ENCODE measurements around the gene SHC3.

SHC3 gene

GRCh38 chr9:88979021-88979420 lies 199.6 kb downstream of the SHC3 start:
- Mint-ChIP-seq H3K27ac (no peak overlapping the region), H3K4me3 (no peak overlapping the region)

GRCh38 chr9:88978034-88978433 lies 200.6 kb downstream of the SHC3 start:
- ATAC-seq (ENCODE audit: low read depth) (no peak), DNase-seq (ENCODE audit: low spot score in 2 of 2) (no peak)
- Mint-ChIP-seq H3K27me3 (peaks cover 5% of the 10 kb centered on the region), H3K36me3 (no peaks in the 10 kb centered on the region), H3K4me1 (no peaks in the 10 kb centered on the region), H3K27ac (no peak overlapping the region), H3K9me3 (no peaks in the 10 kb centered on the region), H3K4me3 (no peak overlapping the region)

More at GRCh38 chr9:88979021-88979420, 199.6 kb downstream of the SHC3 start:
- Mint-ChIP-seq H3K36me3 (no peaks in the 10 kb centered on the region), H3K9me3 (no peaks in the 10 kb centered on the region), H3K27me3 (peaks cover 5% of the 10 kb centered on the region), H3K4me1 (no peaks in the 10 kb centered on the region)
- ATAC-seq (ENCODE audit: low read depth): no peak
- DNase-seq (ENCODE audit: low spot score in 2 of 2): no peak

- no peak for ATAC-seq (ENCODE audit: low read depth)
- H3K9me3 Mint-ChIP-seq: no peaks in the 10 kb centered on the region
- H3K36me3 Mint-ChIP-seq: no peaks in the 10 kb centered on the region
- H3K27me3 Mint-ChIP-seq: peaks cover 5% of the 10 kb centered on the region
- H3K27ac Mint-ChIP-seq: no peak overlapping the region
- H3K4me3 Mint-ChIP-seq: no peak overlapping the region
- no peaks in the 10 kb centered on the region for H3K4me1 Mint-ChIP-seq
- no peak for DNase-seq (ENCODE audit: low spot score in 2 of 2)
Observed at GRCh38 chr9:88976890-88977257, 201.7 kb downstream of the SHC3 start.

- no peak overlapping the region for H3K4me3 Mint-ChIP-seq
- no peak overlapping the region for H3K27ac Mint-ChIP-seq
- peaks cover 5% of the 10 kb centered on the region for H3K27me3 Mint-ChIP-seq
- no peaks in the 10 kb centered on the region for H3K4me1 Mint-ChIP-seq
- no peaks in the 10 kb centered on the region for H3K36me3 Mint-ChIP-seq
- ATAC-seq (ENCODE audit: low read depth) (no peak), DNase-seq (ENCODE audit: low spot score in 2 of 2) (no peak)
- peaks cover under 1% of the 10 kb centered on the region for H3K9me3 Mint-ChIP-seq
Observed at GRCh38 chr9:88975966-88976889, 202.4 kb downstream of the SHC3 start.

GRCh38 chr9:88974641-88975040 lies 204.0 kb downstream of the SHC3 start:
- Mint-ChIP-seq H3K27ac (no peak overlapping the region), H3K4me1 (no peaks in the 10 kb centered on the region), H3K4me3 (no peak overlapping the region), H3K9me3 (peaks cover 1% of the 10 kb centered on the region), H3K27me3 (peaks cover 5% of the 10 kb centered on the region), H3K36me3 (no peaks in the 10 kb centered on the region)
- DNase-seq (ENCODE audit: low spot score in 2 of 2): no peak
- no peak for ATAC-seq (ENCODE audit: low read depth)

- no peak for ATAC-seq (ENCODE audit: low read depth)
- H3K36me3 Mint-ChIP-seq: no peaks in the 10 kb centered on the region
Observed at GRCh38 chr9:88973281-88974045, 205.2 kb downstream of the SHC3 start.

GRCh38 chr9:88972401-88972800 lies 206.2 kb downstream of the SHC3 start:
- peaks cover 6% of the 10 kb centered on the region for H3K27me3 Mint-ChIP-seq
- H3K4me1 Mint-ChIP-seq: no peaks in the 10 kb centered on the region
- no peak overlapping the region for H3K27ac Mint-ChIP-seq
- no peak for ATAC-seq (ENCODE audit: low read depth)
- no peaks in the 10 kb centered on the region for H3K36me3 Mint-ChIP-seq
- DNase-seq (ENCODE audit: low spot score in 2 of 2): no peak
- H3K9me3 Mint-ChIP-seq: peaks cover 1% of the 10 kb centered on the region
- H3K4me3 Mint-ChIP-seq: no peak overlapping the region

More at GRCh38 chr9:88973281-88974045, 205.2 kb downstream of the SHC3 start:
- Mint-ChIP-seq H3K9me3 (peaks cover 1% of the 10 kb centered on the region), H3K27me3 (peaks cover 7% of the 10 kb centered on the region), H3K4me3 (no peak overlapping the region), H3K27ac (no peak overlapping the region), H3K4me1 (no peaks in the 10 kb centered on the region)
- DNase-seq (ENCODE audit: low spot score in 2 of 2): no peak

- H3K4me3 Mint-ChIP-seq: no peak overlapping the region
- H3K36me3 Mint-ChIP-seq: no peaks in the 10 kb centered on the region
- no peak for DNase-seq (ENCODE audit: low spot score in 2 of 2)
- H3K4me1 Mint-ChIP-seq: no peaks in the 10 kb centered on the region
- H3K9me3 Mint-ChIP-seq: peaks cover 1% of the 10 kb centered on the region
- no peak for ATAC-seq (ENCODE audit: low read depth)
- H3K27me3 Mint-ChIP-seq: peaks cover 2% of the 10 kb centered on the region
- no peak overlapping the region for H3K27ac Mint-ChIP-seq
Observed at GRCh38 chr9:88971131-88971960, 207.3 kb downstream of the SHC3 start.

GRCh38 chr9:88969646-88970373 lies 208.8 kb downstream of the SHC3 start:
- H3K27me3 Mint-ChIP-seq: peaks cover 2% of the 10 kb centered on the region
- no peak overlapping the region for H3K27ac Mint-ChIP-seq
- no peak for DNase-seq (ENCODE audit: low spot score in 2 of 2)
- peaks cover 1% of the 10 kb centered on the region for H3K9me3 Mint-ChIP-seq
- no peak for ATAC-seq (ENCODE audit: low read depth)
- H3K4me1 Mint-ChIP-seq: no peaks in the 10 kb centered on the region
- H3K36me3 Mint-ChIP-seq: no peaks in the 10 kb centered on the region
- no peak overlapping the region for H3K4me3 Mint-ChIP-seq

- no peak for ATAC-seq (ENCODE audit: low read depth)
- H3K4me1 Mint-ChIP-seq: no peaks in the 10 kb centered on the region
- H3K27me3 Mint-ChIP-seq: peaks cover 2% of the 10 kb centered on the region
- no peak for DNase-seq (ENCODE audit: low spot score in 2 of 2)
- no peaks in the 10 kb centered on the region for H3K36me3 Mint-ChIP-seq
- H3K4me3 Mint-ChIP-seq: no peak overlapping the region
- no peak overlapping the region for H3K27ac Mint-ChIP-seq
- H3K9me3 Mint-ChIP-seq: peaks cover 1% of the 10 kb centered on the region
Observed at GRCh38 chr9:88968799-88969198, 209.8 kb downstream of the SHC3 start.

GRCh38 chr9:88966894-88967676 lies 211.5 kb downstream of the SHC3 start:
- no peak for ATAC-seq (ENCODE audit: low read depth)
- no peak for DNase-seq (ENCODE audit: low spot score in 2 of 2)
- peaks cover 3% of the 10 kb centered on the region for H3K9me3 Mint-ChIP-seq
- no peaks in the 10 kb centered on the region for H3K36me3 Mint-ChIP-seq
- H3K27ac Mint-ChIP-seq: no peak overlapping the region
- H3K27me3 Mint-ChIP-seq: peaks cover 2% of the 10 kb centered on the region
- H3K4me3 Mint-ChIP-seq: no peak overlapping the region
- H3K4me1 Mint-ChIP-seq: no peaks in the 10 kb centered on the region

GRCh38 chr9:88965473-88965872 lies 213.1 kb downstream of the SHC3 start:
- H3K4me3 Mint-ChIP-seq: no peak overlapping the region
- ATAC-seq (ENCODE audit: low read depth) (no peak), DNase-seq (ENCODE audit: low spot score in 2 of 2) (no peak)
- peaks cover 2% of the 10 kb centered on the region for H3K9me3 Mint-ChIP-seq
- peaks cover 2% of the 10 kb centered on the region for H3K27me3 Mint-ChIP-seq
- H3K36me3 Mint-ChIP-seq: no peaks in the 10 kb centered on the region
- H3K27ac Mint-ChIP-seq: no peak overlapping the region
- no peaks in the 10 kb centered on the region for H3K4me1 Mint-ChIP-seq

- no peaks in the 10 kb centered on the region for H3K36me3 Mint-ChIP-seq
- no peak for ATAC-seq (ENCODE audit: low read depth)
- H3K27ac Mint-ChIP-seq: no peak overlapping the region
- H3K27me3 Mint-ChIP-seq: no peaks in the 10 kb centered on the region
- no peak overlapping the region for H3K4me3 Mint-ChIP-seq
- H3K4me1 Mint-ChIP-seq: no peaks in the 10 kb centered on the region
- DNase-seq (ENCODE audit: low spot score in 2 of 2): no peak
- peaks cover 2% of the 10 kb centered on the region for H3K9me3 Mint-ChIP-seq
Observed at GRCh38 chr9:88960632-88961031, 218.0 kb downstream of the SHC3 start.
